OCI-LY7 (cell line): ENCODE data around the gene FDCSP. TPM values are rescaled to one million over a fixed set of nuclear protein-coding genes. Genes with fewer than 3 reads are reported as not detected.
"Not testable (repeated sequence)": the region's sequence is repeated elsewhere in the genome, so short reads cannot be mapped to it uniquely, and the experiment has no call there.

ENCODE experiments used
- BruUV-seq: library from RNA; stranded (reverse); fragments of 400-500 nt; replicated peaks from 2 replicates; lab custom pipeline; 2021; lab: Mats Ljungman, UMichigan
- CTCF ChIA-PET: fragments of 300-600 bp; sonication (Branson Sonifier 250); formaldehyde crosslinking; loops from one replicate; lab custom pipeline; 2022; ENCODE audit warnings: antibody characterized with exemption; ENCODE audit not compliant: unreplicated experiment; lab: Charles Lee
- POLR2A ChIA-PET: fragments of 300-600 bp; sonication (Branson Sonifier 250); formaldehyde crosslinking; loops from one replicate; lab custom pipeline; 2022; ENCODE audit warnings: antibody characterized with exemption; lab: Charles Lee
- DNase-seq: peaks from one replicate; pipeline ENCODE4 v3.0.0-alpha.2; 2015; ENCODE audit warnings: low spot score
- H2AFZ ChIP-seq: fragments of 200-600 bp; sonication (generic), shearing (Covaris generic); 2 replicates; pipeline ENCODE4 v1.6.1; 2014; ENCODE audit warnings: mild to moderate bottlenecking, antibody characterized with exemption, low read length, moderate library complexity
- H3K27ac ChIP-seq: fragments of 200-600 bp; sonication (generic); 2 replicates; pipeline ENCODE4 v1.5.1; 2014; ENCODE audit warnings: mixed run types, low read depth, mild to moderate bottlenecking, moderate library complexity, low read length, inconsistent platforms; ENCODE audit not compliant: poor library complexity, severe bottlenecking
- H3K36me3 ChIP-seq: fragments of 200-600 bp; sonication (generic); 2 replicates; pipeline ENCODE4 v1.6.1; 2014; ENCODE audit warnings: mild to moderate bottlenecking, antibody characterized with exemption, low read length, moderate library complexity, mixed read lengths; ENCODE audit not compliant: insufficient read depth
- H3K4me1 ChIP-seq: fragments of 200-600 bp; sonication (generic); 2 replicates; pipeline ENCODE4 v1.5.1; 2014; ENCODE audit warnings: mild to moderate bottlenecking, low read length; ENCODE audit not compliant: insufficient read depth, poor library complexity, severe bottlenecking
- H3K4me2 ChIP-seq: fragments of 200-600 bp; sonication (generic); 2 replicates; pipeline ENCODE4 v1.6.1; 2014; ENCODE audit warnings: mild to moderate bottlenecking, low read length
- H3K4me3 ChIP-seq: fragments of 200-600 bp; sonication (generic); 2 replicates; pipeline ENCODE4 v1.5.1; 2014; ENCODE audit warnings: mild to moderate bottlenecking, low read depth, low read length; ENCODE audit not compliant: poor library complexity, severe bottlenecking
- H3K79me2 ChIP-seq: fragments of 200-600 bp; sonication (generic); 2 replicates; pipeline ENCODE4 v1.6.1; 2016; ENCODE audit warnings: low read depth, mild to moderate bottlenecking, low read length, moderate library complexity, mixed read lengths; ENCODE audit not compliant: insufficient read depth
- H3K9me2 ChIP-seq: fragments of 200-600 bp; sonication (generic); 2 replicates; pipeline ENCODE4 v1.6.1; 2016; ENCODE audit warnings: mild to moderate bottlenecking, low read length, mixed read lengths; ENCODE audit not compliant: insufficient read depth
- H3K9me3 ChIP-seq: fragments of 200-600 bp; sonication (generic); 2 replicates; pipeline ENCODE4 v1.6.1; 2014; ENCODE audit warnings: mild to moderate bottlenecking, mixed run types, low read length, mixed read lengths
- H4K20me1 ChIP-seq: fragments of 200-600 bp; sonication (generic); 2 replicates; pipeline ENCODE4 v1.6.1; 2014; ENCODE audit warnings: mild to moderate bottlenecking, antibody characterized with exemption, low read length, moderate library complexity, mixed read lengths; ENCODE audit not compliant: insufficient read depth
- CTCF ChIP-seq: fragments of 200-600 bp; sonication (generic); conservative IDR thresholded peaks from 2 replicates; pipeline ENCODE4 v1.5.1; 2014; ENCODE audit warnings: mild to moderate bottlenecking, antibody characterized with exemption, low read length, moderate library complexity, mixed read lengths
- EZH2phosphoT487 ChIP-seq: fragments of 200-600 bp; sonication (generic); IDR thresholded peaks from 2 replicates; pipeline ENCODE4 v1.6.1; 2018; ENCODE audit warnings: low read depth, borderline replicate concordance, mild to moderate bottlenecking, mixed run types, antibody characterized with exemption, low read length, moderate library complexity, mixed read lengths
- intact Hi-C: fragments of 100-400 bp; cut with micrococcal nuclease; formaldehyde crosslinking; loops from one replicate; pipeline ENCODE4 v1.10.0; 2022; ENCODE audit not compliant: unreplicated experiment
- total RNA-seq, 2 experiments: library from RNA; depleted of rRNA in 1 of 2; stranded (reverse); fragments of >200 nt in 1 of 2; shearing (Covaris generic) in 1 of 2; gene quantifications; 2 replicates each; pipeline ENCODE4 v1.2.3, GENCODE V29; 2014 to 2022

FDCSP gene
- total RNA-seq, 2 experiments from 2014 or later: not detected

- ChIA-PET CTCF (no interaction called here), POLR2A (no interaction called here)
- DNase-seq: no peak
- BruUV-seq: no TSS peak
- H3K9me3 ChIP-seq: no peaks in the 10 kb centered on the region
- H3K36me3 ChIP-seq: no peaks in the 10 kb centered on the region
- H4K20me1 ChIP-seq: no peaks in the 10 kb centered on the region
- no peak overlapping the region for H2AFZ ChIP-seq
- no peaks in the 10 kb centered on the region for H3K4me1 ChIP-seq
- TF ChIP-seq EZH2phosphoT487 (no peak), CTCF (no peak)
- H3K9me2 ChIP-seq: no peaks in the 10 kb centered on the region
- H3K4me3 ChIP-seq: no peak overlapping the region
- no peak overlapping the region for H3K4me2 ChIP-seq
- no peak overlapping the region for H3K27ac ChIP-seq
- no peaks in the 10 kb centered on the region for H3K79me2 ChIP-seq
- intact Hi-C loops: no loop called here
These were observed 14.1 kb downstream of the FDCSP start for GRCh38 chr4:70239884-70240591.

GRCh38 chr4:70242297-70242696 lies 16.4 kb downstream of the FDCSP start, which contains the start of gene CSN3:
CSN3 (plus strand) TSS chr4:70242597; CDS start chr4:70244820, 2,223 bp downstream.
- CTCF ChIA-PET, H3K79me2 ChIP-seq, H3K4me2 ChIP-seq, H4K20me1 ChIP-seq, DNase-seq, POLR2A ChIA-PET, H2AFZ ChIP-seq, H3K4me1 ChIP-seq, BruUV-seq, H3K4me3 ChIP-seq, H3K9me3 ChIP-seq, H3K36me3 ChIP-seq, H3K27ac ChIP-seq, intact Hi-C loops, H3K9me2 ChIP-seq: not testable (repeated sequence)

- Histone ChIP-seq H3K9me3 (no peaks in the 10 kb centered on the region), H3K9me2 (no peaks in the 10 kb centered on the region), H3K4me1 (no peaks in the 10 kb centered on the region), H2AFZ (no peak overlapping the region), H3K4me2 (no peak overlapping the region), H3K4me3 (no peak overlapping the region), H4K20me1 (no peaks in the 10 kb centered on the region), H3K27ac (no peak overlapping the region), H3K79me2 (no peaks in the 10 kb centered on the region), H3K36me3 (no peaks in the 10 kb centered on the region)
- BruUV-seq: no TSS peak
- intact Hi-C loops: no loop called here
- DNase-seq: no peak
- ChIA-PET CTCF (no interaction called here), POLR2A (no interaction called here)
- TF ChIP-seq CTCF: no peak
- no peak for TF ChIP-seq EZH2phosphoT487
These were observed 17.2 kb downstream of the FDCSP start for GRCh38 chr4:70243091-70243490.
